Gastrocnemius medialis (tissue), 4 donors: Measurements from ENCODE around the gene TSPYL2. TPM values are rescaled to one million over a fixed set of nuclear protein-coding genes. Genes with fewer than 3 reads are reported as not detected.
A peak's percentile ranks its signal among the peaks of the same experiment; 100 is the strongest.

ENCODE experiments used
- ATAC-seq, 2 donors: fragments of 150-250 bp; one replicate each; pipeline ENCODE4 v1.9.1; 2016
- DNase-seq, 2 donors: peaks; one replicate each; pipeline ENCODE4 v3.0.0-alpha.2; 2019
- H3K27ac ChIP-seq, 4 donors: fragments of 200-600 bp; sonication (generic); 1 replicate in 1 of 4; 2 replicates in 3 of 4; pipeline ENCODE4 v1.5.1; 2016 to 2018; ENCODE audit warnings: mild to moderate bottlenecking in 2 of 4, moderate library complexity in 1 of 4
- H3K27me3 ChIP-seq, 3 donors: fragments of 200-600 bp; sonication (generic) in 2 of 3; 1 replicate in 1 of 3; 2 replicates in 2 of 3; pipeline versions ENCODE4 v1.5.1 to v1.6.0; 2016 to 2019; ENCODE audit warnings: mild to moderate bottlenecking in 1 of 3, moderate library complexity in 1 of 3
- H3K36me3 ChIP-seq, 2 donors: fragments of 200-600 bp; sonication (generic) in 1 of 2; one replicate each; pipeline ENCODE4 v1.5.1; 2017 to 2018
- H3K4me1 ChIP-seq, 2 donors: fragments of 200-600 bp; sonication (generic) in 1 of 2; one replicate each; pipeline ENCODE4 v1.5.1; 2016 to 2017; ENCODE audit warnings: mild to moderate bottlenecking in 2 of 2
- H3K4me3 ChIP-seq, 4 donors: fragments of 200-600 bp; sonication (generic) in 3 of 4; 1 replicate in 1 of 4; 2 replicates in 3 of 4; pipeline ENCODE4 v1.5.1; 2016 to 2019; ENCODE audit warnings: mild to moderate bottlenecking in 2 of 4
- H3K9me3 ChIP-seq, 3 donors: fragments of 200-600 bp; sonication (generic) in 2 of 3; 1 replicate in 1 of 3; 2 replicates in 2 of 3; pipeline ENCODE4 v1.5.1; 2016 to 2019
- CTCF ChIP-seq, 5 experiments: fragments of 450-650 bp in 3 of 5; fragments of 200-600 bp in 2 of 5; sonication (generic) in 2 of 5; IDR thresholded peaks in 4 of 5; conservative IDR thresholded peaks in 1 of 5; 1 replicate in 4 of 5; 2 replicates in 1 of 5; pipeline ENCODE4 v1.5.1; 2016 to 2019; ENCODE audit warnings: antibody characterized with exemption in 5 of 5, mild to moderate bottlenecking in 3 of 5, moderate library complexity in 3 of 5
- POLR2A ChIP-seq, 2 donors: fragments of 450-650 bp; IDR thresholded peaks; one replicate each; pipeline ENCODE4 v1.6.1; 2017; ENCODE audit warnings: antibody characterized with exemption in 2 of 2, mild to moderate bottlenecking in 2 of 2, moderate library complexity in 2 of 2
- in situ Hi-C, 4 donors: fragments of 200-750 bp; cut with MboI; loops; one replicate each; pipeline versions ENCODE4 v1.15.0 to v1.8.0; 2017; ENCODE audit warnings: low sequenced_read_pairs in 4 of 4
- intact Hi-C: fragments of 100-400 bp; cut with DNase I; formaldehyde crosslinking; loops from one replicate; pipeline ENCODE4 v1.15.1; 2023; ENCODE audit warnings: low total_unique reads
- total RNA-seq, 4 donors: library from RNA; depleted of rRNA; stranded (reverse); fragments of >200 nt; gene quantifications; one replicate each; pipeline versions ENCODE4 v1.1.0 to v1.2.3, GENCODE V29; 2016

Gene TSPYL2
- total RNA-seq, 4 donors from 2014 or later: 46.7 to 161 (median 78.6) TPM

DNA sequence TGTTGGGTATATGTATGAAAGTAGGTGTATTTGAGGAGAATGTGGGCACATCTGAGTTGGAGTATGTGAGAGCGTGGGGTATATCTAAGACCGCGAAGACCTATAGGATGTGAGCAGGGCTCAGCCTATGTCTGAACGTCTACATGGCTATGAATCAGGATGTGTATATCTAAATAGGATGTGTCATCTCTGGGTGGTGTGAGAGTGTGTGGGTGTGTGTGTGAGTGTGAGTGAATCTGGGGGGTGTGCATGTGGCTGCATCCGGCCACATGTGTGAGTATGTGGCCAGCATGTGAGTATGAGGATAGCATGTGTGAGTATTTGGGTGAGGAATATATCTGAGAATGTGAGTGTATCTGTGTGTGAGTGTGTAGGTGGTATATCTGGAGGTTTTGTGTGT, 25.9 kb upstream of the TSPYL2 start:
- intact Hi-C loops (no loop called here), in situ Hi-C loops (no loop called here)
- no peak overlapping the region for H3K4me3 ChIP-seq
- ATAC-seq: no peak
- peaks cover 0 to 3% (median 2%) of the 10 kb centered on the region in 3 donors for H3K27me3 ChIP-seq
- H3K9me3 ChIP-seq: no peaks in the 10 kb centered on the region
- TF ChIP-seq CTCF (IDR thresholded peaks at IDR 0.05 in 4 of 5, conservative IDR thresholded peaks at IDR 0.05 in 1 of 5) (no peak), POLR2A (IDR thresholded peaks at IDR 0.05) (no peak)
- H3K4me1 ChIP-seq: no peaks in the 10 kb centered on the region
- no peak overlapping the region for H3K27ac ChIP-seq
- H3K36me3 ChIP-seq: no peaks in the 10 kb centered on the region
- no peak for DNase-seq

GRCh38 chrX:53065104-53065503, 17.1 kb upstream of the TSPYL2 start:
- Histone ChIP-seq H3K36me3 (no peaks in the 10 kb centered on the region), H3K4me1 (no peaks in the 10 kb centered on the region)

DNA sequence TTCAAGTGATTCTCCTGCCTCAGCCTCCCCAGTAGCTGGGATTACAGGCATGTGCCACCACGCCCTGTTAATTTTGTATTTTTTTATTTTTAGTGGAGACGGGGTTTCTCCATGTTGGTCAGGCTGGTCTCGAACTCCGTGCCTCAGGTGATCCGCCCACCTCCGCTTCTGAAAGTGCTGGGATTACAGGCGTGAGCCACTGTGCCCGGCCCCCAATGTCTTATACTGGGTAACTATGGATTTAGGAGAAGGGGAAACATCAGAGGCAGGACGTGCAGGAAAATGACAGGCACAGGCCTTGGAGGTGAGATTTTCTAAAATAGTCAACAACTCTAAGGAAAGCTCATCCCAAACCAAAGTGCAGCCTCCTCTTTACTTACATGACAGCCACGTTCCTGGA, 11.1 kb upstream of the TSPYL2 start:
- H3K27me3 ChIP-seq: no peaks in the 10 kb centered on the region

More at GRCh38 chrX:53065104-53065503, 17.1 kb upstream of the TSPYL2 start:
- ATAC-seq: no peak
- in situ Hi-C loops: no loop called here
- DNase-seq: no peak
- Histone ChIP-seq H3K27ac (no peak overlapping the region), H3K27me3 (no peaks in the 10 kb centered on the region), H3K9me3 (no peaks in the 10 kb centered on the region), H3K4me3 (no peak overlapping the region)
- TF ChIP-seq CTCF (IDR thresholded peaks at IDR 0.05 in 4 of 5, conservative IDR thresholded peaks at IDR 0.05 in 1 of 5): no peak
- intact Hi-C loops: no loop called here

DNA sequence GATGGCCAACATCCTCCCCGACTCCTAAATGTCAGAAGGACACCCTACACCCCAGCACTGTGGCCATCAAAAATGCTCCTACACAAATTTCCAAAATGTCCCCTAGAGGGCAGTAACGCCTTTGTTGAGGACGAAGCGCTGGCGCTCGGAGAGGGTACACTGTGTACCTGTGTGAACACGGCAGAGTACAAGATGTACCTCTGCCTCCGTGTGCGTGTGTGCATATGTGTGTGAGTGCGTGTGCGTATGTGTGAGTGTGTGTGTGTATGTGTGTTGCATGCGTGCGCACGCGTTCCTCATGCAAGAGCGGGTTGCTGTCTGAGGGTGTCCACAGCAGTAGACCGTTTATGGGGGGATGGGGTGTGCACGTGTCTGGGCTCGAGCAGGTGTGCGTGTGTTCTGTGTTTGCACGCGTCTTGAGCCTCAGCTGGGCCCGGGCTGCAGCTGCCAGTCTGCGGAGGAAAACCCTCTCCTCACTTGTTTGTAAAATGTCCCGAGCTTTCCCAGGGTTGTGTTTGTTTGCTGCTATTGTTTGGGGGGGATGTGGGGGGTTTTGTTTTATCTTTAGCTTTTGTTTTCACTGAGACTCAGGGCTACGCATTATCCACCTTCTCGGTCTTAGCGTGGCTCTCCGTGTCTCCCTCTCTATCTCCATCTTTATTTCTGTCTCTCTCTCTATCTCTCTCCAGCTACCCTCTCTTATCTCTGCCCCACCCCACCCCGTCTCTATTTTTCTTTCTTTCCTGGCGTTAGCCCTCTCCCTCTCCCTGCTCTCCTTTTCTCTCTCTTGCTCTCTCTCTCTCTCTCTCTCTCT, 10.4 kb upstream of the TSPYL2 start:
- Histone ChIP-seq H3K4me1 (peaks cover 0 to 10% of the 10 kb centered on the region in 2 donors), H3K36me3 (no peaks in the 10 kb centered on the region), H3K27me3 (no peaks in the 10 kb centered on the region), H3K9me3 (no peaks in the 10 kb centered on the region), H3K4me3 (peak overlapping the region; percentile 32 to 44 (median 34)), H3K27ac (peak overlapping the region; percentile 82 to 86 (median 84))
- DNase-seq: peak; percentile 74 to 84
- TF ChIP-seq POLR2A (IDR thresholded peaks at IDR 0.05) (peak; percentile 28 to 31), CTCF (IDR thresholded peaks at IDR 0.05 in 4 of 5, conservative IDR thresholded peaks at IDR 0.05 in 1 of 5) (peak; percentile 65 to 81 (median 78))
- intact Hi-C loops: loop anchor here (1.0 to 10.0 kb wide), 6 partner anchors 17 to 365 kb away; partner anchors contain the start of genes IQSEC2 and KDM5C
- in situ Hi-C loops: no loop called here
- ATAC-seq: peak; percentile 94 to 95

More for the DNA sequence above, 11.1 kb upstream of the TSPYL2 start:
- TF ChIP-seq POLR2A (IDR thresholded peaks at IDR 0.05) (no peak), CTCF (IDR thresholded peaks at IDR 0.05 in 4 of 5, conservative IDR thresholded peaks at IDR 0.05 in 1 of 5) (no peak)
- Histone ChIP-seq H3K4me1 (peaks cover 0 to 10% of the 10 kb centered on the region in 2 donors), H3K36me3 (no peaks in the 10 kb centered on the region), H3K27ac (peak overlapping the region in 1 of 4 donors; percentile 85), H3K4me3 (no peak overlapping the region), H3K9me3 (no peaks in the 10 kb centered on the region)
- intact Hi-C loops (loop anchor here (1.0 to 10.0 kb wide), 6 partner anchors 18 to 366 kb away; partner anchors contain the start of genes IQSEC2 and KDM5C), in situ Hi-C loops (no loop called here)
- DNase-seq: no peak
- ATAC-seq: no peak
